Astrocyte (in vitro differentiated cells and primary cell): Measurements from ENCODE around the gene MLF1.

Experiments used
- CTCF ChIP-seq: IDR thresholded peaks from 2 replicates; pipeline ENCODE4 v1.5.1; 2011; ENCODE audit warnings: low read depth, mild to moderate bottlenecking, inconsistent platforms, low read length, moderate library complexity; ENCODE audit not compliant: insufficient read depth
- EZH2 ChIP-seq: IDR thresholded peaks from 2 replicates; pipeline ENCODE4 v1.6.1; 2012; ENCODE audit warnings: mild to moderate bottlenecking, low read length, inconsistent platforms; ENCODE audit not compliant: insufficient read depth

DNA sequence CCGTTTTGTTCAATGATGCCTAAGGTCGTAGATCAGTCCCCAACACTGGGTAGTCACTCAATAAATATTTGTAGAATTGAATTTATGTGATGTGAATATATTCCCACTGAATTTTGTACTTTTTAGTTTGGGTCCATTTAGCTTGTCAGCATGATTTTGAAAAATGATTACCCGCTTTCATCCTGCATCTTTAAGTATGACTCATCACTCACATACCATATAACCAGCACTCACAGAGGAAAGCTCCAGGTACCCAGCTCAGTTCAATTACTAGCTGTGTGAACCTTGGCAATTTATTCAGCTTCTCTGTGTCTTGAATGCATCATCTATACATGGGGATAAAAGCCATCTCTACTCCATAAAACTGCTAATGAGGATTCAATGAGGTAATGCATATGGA, 2.2 kb upstream of the MLF1 start:
- TF ChIP-seq CTCF (no peak), EZH2 (no peak)
